WI38 (cell line): Measurements from ENCODE around the gene SLC9A7.

ENCODE experiments used
- H3K4me3 ChIP-seq: 2 replicates; pipeline ENCODE4 v1.5.1; 2011; ENCODE audit warnings: low read depth, mild to moderate bottlenecking, control low read depth, low read length
- CTCF ChIP-seq: IDR thresholded peaks from 2 replicates; pipeline ENCODE4 v1.5.1; 2012; ENCODE audit warnings: low read depth, mild to moderate bottlenecking, control low read depth, low read length

Gene SLC9A7

GRCh38 chrX:46690818-46691217 lies 68.1 kb downstream of the SLC9A7 start:
- no peak for TF ChIP-seq CTCF
- no peak overlapping the region for H3K4me3 ChIP-seq

- H3K4me3 ChIP-seq, result no peak overlapping the region
Observed at GRCh38 chrX:46687619-46688018, 71.3 kb downstream of the SLC9A7 start.

GRCh38 chrX:46686003-46686645 lies 72.8 kb downstream of the SLC9A7 start:
- peak; percentile 50 for TF ChIP-seq CTCF
- no peak overlapping the region for H3K4me3 ChIP-seq

More at GRCh38 chrX:46687619-46688018, 71.3 kb downstream of the SLC9A7 start:
- TF ChIP-seq CTCF, result no peak

- TF ChIP-seq CTCF, result no peak
- H3K4me3 ChIP-seq, result no peak overlapping the region
Observed at GRCh38 chrX:46683048-46683447, 75.9 kb downstream of the SLC9A7 start.

- no peak overlapping the region for H3K4me3 ChIP-seq
- TF ChIP-seq CTCF, result no peak
Observed at GRCh38 chrX:46681849-46682248, 77.1 kb downstream of the SLC9A7 start.

GRCh38 chrX:46678232-46678631 lies 80.7 kb downstream of the SLC9A7 start:
- H3K4me3 ChIP-seq, result no peak overlapping the region
- TF ChIP-seq CTCF, result no peak

- no peak for TF ChIP-seq CTCF
Observed at GRCh38 chrX:46676399-46677356, 82.2 kb downstream of the SLC9A7 start.

More at GRCh38 chrX:46676399-46677356, 82.2 kb downstream of the SLC9A7 start:
- no peak overlapping the region for H3K4me3 ChIP-seq
